ENCODE measurements around the gene ZFYVE21.

DNA sequence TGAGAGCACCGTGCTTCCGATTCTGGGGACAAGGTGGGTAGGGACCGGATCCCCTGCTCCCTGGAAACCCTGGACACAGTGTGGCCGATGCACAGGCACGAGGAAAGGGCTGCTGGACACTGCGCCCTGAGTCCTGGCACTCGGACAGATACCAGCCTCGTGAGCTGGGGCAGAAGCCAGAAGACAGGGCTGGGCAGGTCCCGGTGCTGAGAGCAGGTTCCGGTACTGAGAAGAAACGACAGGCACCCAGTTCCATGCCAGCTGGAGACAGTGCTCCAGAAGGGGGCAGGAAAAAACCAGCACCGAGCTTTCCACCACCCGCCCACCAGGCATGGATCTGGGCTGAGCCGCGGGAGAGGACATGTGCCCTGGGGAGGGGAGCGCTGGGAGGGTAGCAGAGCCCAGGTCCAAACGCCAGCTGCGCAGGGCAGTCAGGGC, 6.8 kb upstream of the ZFYVE21 start:
- TF ChIP-seq, protein P1, sequence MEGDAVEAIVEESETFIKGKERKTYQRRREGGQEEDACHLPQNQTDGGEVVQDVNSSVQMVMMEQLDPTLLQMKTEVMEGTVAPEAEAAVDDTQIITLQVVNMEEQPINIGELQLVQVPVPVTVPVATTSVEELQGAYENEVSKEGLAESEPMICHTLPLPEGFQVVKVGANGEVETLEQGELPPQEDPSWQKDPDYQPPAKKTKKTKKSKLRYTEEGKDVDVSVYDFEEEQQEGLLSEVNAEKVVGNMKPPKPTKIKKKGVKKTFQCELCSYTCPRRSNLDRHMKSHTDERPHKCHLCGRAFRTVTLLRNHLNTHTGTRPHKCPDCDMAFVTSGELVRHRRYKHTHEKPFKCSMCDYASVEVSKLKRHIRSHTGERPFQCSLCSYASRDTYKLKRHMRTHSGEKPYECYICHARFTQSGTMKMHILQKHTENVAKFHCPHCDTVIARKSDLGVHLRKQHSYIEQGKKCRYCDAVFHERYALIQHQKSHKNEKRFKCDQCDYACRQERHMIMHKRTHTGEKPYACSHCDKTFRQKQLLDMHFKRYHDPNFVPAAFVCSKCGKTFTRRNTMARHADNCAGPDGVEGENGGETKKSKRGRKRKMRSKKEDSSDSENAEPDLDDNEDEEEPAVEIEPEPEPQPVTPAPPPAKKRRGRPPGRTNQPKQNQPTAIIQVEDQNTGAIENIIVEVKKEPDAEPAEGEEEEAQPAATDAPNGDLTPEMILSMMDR (IDR thresholded peaks at IDR 0.05; ENCODE audit: low read depth, low read length, poor library complexity, severe bottlenecking), result no peak
- no peak for TF ChIP-seq EZH2phosphoT487 (IDR thresholded peaks at IDR 0.05; ENCODE audit: borderline replicate concordance, low read length)

Data from DOHH2 (cell line).